Forelimb muscle (tissue), 1 donor: ENCODE results near the gene COMMD4. TPM values are rescaled to one million over a fixed set of nuclear protein-coding genes. Genes with fewer than 3 reads are reported as not detected.
"Not testable (repeated sequence)": the region's sequence is repeated elsewhere in the genome, so short reads cannot be mapped to it uniquely, and the experiment has no call there.

Experiments
- DNase-seq: peaks from one replicate; pipeline ENCODE4 v3.0.0-alpha.2; 2013; ENCODE audit warnings: low read depth
- polyA plus RNA-seq: library from polyadenylated mRNA; unstranded; fragments of 120-200 nt; gene quantifications from one replicate; pipeline ENCODE4 v1.2.1, GENCODE V29; 2013; ENCODE audit not compliant: insufficient read length

COMMD4 gene
- polyA plus RNA-seq, 1 donor, result 40.8 TPM

DNA sequence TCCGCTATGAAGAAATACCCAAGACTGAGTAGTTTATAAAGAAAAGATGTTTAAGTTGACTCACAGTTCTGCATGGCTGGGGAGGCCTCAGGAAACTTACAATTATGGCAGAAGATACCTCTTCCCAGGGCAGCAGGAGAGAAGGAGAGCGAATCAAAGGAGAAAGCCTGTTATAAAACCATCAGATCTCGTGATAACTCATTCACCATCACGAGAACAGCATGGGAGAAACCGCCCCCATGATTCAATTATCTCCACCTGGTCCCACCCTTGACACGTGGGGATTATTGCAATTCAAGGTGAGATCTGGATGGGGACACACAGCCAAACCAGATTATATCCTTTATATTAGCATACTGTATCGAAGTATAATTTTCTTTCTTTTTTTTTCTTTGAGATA, 3.8 kb upstream of the COMMD4 start:
- DNase-seq, result not testable (repeated sequence)

DNA sequence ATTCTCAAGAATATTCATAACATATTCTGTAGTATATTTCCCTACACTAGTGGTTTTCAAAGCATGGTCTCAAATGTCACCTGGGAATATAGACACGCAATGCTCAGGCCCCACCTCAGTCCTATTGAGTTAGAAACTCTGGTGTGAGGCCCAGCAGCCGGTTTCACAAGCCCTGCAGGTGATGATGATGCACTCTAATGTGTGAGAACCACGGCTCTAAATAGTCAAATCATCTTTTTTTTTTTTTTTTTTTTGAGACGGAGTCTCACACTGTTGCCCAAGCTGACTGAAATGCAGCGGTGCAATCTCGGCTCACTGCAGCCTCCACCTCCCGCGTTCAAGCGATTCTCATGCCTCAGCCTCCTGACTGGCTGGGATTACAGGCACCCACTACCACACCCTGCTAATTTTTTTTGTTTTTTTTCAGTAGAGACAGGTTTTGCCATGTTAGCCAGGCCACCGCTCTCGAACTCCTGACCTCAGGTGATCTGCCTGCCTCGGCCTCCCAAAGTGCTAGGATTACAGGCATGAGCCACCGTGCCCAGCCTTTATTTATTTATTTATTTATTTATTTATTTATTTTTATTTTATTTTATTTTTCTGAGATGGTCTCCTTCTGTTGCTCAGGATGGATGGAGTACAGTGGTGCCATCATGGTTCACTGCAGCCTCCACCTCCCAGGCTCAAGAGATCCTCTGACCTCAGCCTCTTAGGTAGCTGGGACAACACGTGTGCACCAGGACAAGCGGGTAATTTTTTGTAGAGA, 2.0 kb upstream of the COMMD4 start:
- not testable (repeated sequence) for DNase-seq

DNA sequence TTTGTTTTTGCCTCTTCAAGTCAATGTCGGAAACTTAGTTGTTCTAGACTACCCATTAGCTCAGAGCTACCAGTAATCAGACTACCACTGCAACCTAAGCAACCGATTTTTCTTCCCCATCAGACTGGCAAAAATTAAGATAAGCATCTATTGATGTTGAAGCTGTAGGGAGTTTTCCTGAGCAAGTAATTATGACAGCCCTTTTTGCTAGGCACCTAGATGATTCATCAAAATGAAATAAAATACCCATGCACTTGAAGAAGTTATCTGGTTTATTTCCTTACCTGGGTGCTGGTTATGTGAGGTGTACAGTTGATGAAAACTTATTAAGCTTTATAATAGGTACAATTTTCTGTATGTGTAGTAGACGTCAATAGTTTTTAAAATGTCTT, 554 bp upstream of the COMMD4 start:
- no peak for DNase-seq

DNA sequence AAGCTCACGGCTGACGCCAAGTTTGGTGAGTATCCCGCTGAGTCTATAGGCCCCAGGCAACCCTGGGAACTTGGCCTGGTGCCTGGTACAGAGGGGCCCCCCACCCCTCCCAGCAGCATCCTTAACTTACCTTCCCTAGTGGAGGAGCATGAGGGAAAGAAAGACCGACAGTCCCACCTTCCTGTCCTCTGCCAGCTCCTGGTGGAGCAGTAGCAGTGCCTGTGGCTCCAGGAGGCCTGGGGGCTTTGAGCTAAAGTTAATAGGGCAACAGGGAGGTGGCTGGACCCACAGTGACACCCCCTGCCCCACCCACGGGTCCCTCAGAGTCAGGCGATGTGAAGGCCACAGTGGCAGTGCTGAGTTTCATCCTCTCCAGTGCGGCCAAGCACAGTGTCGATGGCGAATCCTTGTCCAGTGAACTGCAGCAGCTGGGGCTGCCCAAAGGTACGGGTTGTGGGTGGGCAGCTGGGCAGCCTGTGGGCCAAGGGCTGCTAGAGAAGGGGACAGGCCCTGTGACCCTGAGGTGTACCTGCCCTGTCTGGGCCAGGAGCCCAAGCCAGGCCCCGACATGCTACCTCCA, 2.9 kb downstream of the COMMD4 start:
- DNase-seq, result no peak

DNA sequence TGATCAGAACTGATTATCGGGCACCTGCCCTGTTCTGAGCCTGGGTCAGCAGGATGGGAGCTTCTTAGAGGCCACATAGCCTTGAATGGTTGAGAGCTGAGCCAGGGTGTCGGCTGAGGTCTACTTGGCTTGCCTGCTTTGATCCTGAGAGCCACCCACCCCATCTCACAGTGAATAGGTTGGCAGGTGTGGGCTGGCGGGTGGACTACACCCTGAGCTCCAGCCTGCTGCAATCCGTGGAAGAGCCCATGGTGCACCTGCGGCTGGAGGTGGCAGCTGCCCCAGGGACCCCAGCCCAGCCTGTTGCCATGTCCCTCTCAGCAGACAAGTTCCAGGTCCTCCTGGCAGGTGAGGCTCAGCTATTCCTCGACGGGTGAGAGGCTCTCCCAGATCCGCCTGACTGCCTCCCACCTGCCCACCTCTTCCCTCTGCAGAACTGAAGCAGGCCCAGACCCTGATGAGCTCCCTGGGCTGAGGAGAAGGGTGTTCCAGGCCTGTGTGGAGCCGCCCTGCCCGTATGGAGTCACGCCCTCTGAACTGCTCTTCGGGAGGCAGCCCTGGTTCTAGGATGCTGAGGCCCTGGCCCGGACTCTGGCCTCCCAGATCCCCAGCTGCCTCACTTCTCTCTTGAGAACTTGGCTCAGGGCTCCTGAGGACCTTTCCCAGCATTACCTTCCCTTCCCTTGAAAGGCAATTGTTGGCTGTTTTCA, 3.8 kb downstream of the COMMD4 start:
- no peak for DNase-seq

DNA sequence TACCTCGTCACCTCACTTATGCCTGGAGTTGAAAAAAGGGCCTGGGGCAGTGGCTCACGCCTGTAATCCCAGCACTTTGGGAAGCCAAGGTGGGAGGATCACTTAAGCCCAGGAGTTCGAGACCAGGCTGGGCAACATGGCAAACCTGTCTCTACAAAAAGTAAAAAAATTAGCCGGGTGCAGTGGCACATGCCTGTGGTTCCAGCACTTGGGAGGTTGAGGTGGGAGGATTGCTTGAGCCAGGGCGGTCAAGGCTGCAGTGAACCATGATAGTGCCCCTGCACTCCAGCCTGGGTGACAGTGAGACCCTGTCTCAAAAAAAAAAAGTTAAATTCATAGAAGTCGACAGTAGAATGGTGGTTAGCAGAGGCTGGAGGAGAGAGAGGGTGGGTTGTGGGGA, 6.4 kb downstream of the COMMD4 start:
- no peak for DNase-seq

DNA sequence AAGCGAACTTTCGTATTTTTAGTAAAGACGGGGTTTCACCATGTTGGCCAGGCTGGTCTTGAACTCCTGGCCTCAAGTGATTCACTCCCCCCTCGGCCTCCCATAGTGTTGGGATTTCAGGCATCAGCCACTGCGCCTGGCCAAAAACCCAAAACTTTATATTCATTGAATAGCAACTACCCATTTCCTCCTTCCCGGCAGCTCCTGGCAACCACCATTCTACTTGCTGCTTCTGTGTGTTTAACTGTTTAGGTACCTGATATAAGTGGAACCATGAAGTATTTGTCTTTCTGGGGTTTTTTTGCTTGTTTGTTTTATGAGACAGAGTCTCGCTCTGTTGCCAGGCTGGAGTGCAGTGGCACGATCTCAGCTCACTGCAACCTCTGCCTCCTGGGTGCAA, 8.1 kb downstream of the COMMD4 start:
- not testable (repeated sequence) for DNase-seq

DNA sequence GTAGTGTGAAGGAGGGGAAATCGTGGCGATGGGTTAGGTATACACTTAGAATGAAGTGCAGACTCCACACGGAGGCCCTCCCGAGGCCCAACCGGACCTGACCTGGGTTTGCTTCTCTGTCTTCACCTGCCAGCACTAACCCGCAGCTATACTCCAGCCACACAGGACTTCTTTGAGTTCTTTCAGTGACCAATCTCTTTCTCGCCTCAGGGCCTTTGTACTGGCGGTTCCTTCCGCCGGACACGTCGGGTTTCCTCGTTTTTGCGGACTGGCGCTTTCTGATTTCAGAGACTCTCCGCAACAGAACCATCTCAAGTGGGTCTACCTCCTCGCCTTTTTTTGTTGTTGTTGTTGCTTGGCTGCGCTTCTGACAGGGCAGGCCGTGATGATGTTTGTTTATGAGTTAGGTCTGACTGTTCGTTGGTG, 10.9 kb downstream of the COMMD4 start, which contains the start of gene NEIL1:
Gene NEIL1, plus strand, starts transcription at position 244 of the 426 bp plus-strand sequence. CDS start 1,867 bp downstream, outside the sequence.
- no peak for DNase-seq

DNA sequence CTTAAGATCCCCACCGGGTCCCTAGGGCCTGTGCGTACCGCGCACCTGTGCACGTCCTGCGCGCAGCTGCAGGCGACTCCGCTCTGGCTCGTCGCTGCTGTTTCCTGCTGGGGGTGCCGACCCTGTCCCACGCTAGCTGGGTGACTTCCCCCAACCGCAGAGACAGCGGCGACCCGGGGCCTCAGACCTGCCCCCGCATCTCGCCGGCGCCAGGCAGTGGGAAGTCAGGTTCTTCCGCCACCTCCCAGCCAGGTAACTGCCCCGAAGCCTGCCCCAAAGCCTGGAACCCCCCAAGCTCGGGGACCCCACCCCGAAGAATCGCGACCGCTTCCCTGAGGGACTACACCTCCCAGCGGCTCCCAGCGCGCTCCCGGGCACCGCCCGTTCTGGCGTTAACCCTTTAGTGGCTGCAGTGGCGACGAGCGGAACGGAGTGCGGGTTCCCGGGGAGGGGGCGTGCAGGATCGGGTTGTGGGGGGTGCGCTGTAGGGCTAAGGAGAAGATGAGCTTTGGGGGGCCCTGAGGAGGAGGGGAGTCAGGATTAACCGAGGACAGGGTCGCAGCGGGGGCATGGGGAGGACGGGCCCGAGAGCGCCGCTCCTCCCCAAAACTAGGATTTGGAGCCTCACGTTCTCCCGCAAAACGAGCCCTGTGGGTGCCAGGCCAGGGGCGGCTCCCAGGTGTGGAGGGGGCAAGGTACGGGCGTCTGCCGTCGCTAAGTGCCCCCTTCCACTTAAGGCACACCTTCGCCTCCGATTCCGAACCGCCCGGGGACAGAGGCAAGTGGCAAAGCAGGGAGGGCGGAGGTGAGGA, 11.6 kb downstream of the COMMD4 start:
- no peak for DNase-seq

DNA sequence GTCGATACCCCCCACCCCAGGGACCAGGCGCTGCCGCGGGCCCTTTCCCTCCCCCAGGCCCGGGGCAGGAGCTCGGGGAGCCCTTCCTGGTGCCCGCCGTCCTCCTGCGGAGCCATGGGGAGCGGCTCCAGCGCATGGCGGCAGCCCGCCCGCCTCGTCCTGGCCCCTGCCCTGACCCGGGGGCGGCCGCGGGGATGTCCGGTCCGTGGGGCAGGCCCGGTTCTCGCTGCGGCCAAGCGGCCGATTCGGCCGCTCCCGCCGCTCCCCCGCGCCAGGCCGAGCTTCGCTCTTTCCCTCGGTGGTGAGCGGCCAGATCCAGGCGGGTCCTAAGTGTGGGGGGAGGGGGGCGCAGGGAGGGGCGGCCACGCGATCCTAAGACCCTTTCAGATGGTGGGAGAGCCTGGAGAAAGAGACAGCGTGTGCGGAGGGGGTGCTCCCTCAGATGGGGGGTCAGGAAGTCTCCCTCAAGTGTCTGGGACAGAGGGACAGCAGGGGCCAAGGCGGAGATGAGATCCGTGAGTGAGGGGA, 12.2 kb downstream of the COMMD4 start:
- no peak for DNase-seq

DNA sequence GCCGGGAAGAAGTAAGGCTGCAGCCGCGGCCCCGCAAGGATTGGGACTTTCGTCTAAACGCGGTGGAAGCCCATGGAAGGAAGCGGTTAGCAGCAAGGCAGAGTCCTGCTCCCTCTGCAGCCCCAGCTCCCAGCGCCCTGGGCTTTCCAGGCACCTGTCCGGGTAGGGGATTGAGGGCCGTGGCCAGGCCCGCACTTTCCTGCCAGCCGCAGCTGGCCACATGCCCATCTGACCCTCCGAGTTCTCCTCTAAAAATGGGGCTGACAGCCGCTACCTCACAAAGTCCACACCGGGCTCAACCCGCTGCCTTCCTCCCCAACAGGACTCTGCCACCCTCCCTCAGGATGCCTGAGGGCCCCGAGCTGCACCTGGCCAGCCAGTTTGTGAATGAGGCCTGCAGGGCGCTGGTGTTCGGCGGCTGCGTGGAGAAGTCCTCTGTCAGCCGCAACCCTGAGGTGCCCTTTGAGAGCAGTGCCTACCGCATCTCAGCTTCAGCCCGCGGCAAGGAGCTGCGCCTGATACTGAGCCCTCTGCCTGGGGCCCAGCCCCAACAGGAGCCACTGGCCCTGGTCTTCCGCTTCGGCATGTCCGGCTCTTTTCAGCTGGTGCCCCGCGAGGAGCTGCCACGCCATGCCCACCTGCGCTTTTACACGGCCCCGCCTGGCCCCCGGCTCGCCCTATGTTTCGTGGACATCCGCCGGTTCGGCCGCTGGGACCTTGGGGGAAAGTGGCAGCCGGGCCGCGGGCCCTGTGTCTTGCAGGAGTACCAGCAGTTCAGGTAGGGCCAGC, 12.9 kb downstream of the COMMD4 start:
- DNase-seq, result no peak

DNA sequence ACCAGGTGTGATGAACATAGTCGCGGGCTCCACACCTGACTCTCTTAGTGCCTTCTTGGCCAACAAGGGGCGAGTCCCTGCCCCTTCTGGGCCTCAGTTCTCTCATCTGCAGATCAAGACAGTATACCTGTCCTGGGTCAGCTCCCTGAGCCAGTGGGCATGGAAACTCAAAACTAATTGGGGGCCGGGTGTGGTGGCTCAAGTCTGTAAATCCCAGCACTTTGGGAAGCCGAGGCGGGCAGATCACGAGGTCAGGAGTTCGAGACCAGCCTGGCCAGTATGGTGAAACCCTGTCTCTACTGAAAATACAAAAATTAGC, 13.4 kb downstream of the COMMD4 start:
- DNase-seq, result not testable (repeated sequence)

DNA sequence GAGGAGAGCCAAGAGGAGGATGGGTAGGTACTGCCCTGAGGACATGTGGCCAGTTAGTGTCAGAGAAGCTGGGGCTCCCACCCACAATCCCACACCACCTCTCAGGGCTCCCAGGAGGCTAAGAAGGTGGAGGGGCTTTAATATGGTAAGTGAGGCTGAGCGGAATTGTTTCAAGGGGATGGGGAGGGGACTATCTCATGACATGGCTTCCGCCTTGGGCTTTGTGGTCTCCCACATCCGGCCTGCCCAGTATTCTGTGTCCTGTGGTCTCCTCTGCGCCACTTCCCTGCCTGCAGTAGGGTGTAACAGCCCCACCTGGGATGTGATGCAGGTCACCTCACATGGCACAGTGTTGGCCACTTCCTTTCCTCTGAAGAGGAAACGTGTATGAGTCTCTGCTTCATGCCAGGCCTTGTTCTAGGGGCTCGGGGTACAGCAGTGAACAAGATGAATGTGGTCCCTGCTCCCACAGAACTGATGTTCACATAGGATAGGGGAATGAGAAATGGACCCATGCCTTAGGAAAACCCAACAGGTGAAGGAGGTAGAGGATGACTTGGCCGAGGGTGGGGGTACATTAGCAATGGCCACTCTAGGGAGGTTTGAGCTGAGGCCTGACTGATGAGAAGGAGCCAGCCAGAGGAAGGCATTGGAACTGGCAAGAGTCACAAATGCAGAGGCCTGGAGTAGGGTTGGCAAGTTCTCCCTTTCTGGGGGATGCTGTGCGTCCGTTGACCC, 14.2 kb downstream of the COMMD4 start:
- DNase-seq, result no peak

DNA sequence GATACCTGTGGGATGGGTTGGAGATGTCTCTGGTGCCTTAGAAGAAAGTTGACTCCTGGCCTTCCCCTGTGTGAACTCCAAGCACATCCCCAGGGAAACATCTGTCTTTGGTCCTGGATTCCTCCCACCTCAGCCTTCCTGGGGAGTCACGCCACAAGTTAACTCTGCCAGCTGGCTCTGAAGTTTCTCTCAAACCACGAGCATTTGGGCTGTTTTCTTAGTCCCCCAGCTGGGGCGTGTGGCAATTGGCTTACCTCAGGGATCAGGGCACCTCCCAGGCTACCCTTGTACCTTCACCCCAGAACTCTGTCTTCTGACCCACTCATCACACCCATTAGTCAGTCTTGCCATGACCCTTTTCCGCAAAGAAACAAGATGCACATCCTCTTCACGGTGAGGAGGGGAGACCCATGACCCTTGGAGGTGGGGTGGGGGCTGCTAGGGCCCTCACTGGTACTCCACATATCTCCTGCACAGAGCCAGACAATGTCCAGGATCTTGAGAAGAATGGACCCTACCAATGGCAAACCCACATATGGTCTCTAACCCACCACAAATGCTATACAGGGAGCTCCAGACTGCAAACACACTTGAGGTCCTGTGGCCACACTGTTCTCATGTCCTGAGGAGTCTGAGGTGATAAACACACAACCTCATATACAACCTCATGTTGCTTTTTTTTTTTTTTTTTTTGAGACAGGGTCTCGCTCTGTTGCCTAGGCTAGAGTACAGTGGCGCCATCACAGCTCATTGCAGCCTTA, 14.9 kb downstream of the COMMD4 start:
- DNase-seq, result no peak

DNA sequence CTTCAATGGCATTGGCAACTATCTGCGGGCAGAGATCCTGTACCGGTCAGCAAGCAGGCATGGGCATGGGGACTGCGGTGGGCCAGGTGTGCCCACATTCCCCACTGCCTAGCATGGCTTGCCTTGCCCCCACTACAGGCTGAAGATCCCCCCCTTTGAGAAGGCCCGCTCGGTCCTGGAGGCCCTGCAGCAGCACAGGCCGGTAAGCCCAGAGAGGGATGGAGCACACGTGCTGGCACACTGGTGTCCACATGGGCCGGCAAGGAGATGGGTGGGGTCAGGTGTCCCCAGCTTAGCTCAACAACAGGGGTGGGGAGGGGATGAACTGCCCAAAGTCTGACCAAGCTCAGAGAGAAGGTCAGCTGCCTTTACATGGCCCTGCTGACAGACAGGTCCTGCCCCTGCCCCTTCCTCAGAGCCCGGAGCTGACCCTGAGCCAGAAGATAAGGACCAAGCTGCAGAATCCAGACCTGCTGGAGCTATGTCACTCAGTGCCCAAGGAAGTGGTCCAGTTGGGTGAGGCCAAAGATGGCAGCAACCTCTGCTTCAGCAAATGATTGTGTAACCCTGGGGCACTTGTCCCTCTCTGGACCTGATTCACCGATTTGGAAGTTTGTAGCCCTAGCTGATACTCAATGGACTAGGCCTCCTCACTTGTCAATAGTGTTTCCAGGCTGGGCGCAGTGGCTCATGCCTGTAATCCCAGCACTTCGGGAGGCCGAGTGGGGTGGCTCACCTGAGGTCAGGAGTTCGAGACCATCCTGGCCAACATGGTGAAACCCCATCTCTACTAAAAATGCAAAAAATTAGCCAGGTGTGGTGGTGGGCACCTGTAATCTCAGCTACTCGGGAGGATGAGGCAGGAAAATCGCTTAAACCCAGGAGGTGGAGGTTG, 16.6 kb downstream of the COMMD4 start:
- no peak for DNase-seq

DNA sequence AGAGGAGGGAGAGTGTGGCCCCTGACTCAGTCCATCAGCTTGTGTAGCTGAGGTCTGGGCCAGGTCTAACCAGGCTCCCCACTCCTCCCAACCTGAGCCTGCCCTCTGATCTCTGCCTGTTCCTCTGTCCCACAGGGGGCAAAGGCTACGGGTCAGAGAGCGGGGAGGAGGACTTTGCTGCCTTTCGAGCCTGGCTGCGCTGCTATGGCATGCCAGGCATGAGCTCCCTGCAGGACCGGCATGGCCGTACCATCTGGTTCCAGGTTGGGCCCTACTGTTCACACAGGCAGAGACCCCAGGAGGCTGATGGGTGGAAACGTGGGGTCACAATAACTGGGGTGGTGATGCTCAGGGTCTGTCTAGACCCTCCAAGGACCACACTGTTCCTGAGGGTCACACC, 17.7 kb downstream of the COMMD4 start:
- no peak for DNase-seq

DNA sequence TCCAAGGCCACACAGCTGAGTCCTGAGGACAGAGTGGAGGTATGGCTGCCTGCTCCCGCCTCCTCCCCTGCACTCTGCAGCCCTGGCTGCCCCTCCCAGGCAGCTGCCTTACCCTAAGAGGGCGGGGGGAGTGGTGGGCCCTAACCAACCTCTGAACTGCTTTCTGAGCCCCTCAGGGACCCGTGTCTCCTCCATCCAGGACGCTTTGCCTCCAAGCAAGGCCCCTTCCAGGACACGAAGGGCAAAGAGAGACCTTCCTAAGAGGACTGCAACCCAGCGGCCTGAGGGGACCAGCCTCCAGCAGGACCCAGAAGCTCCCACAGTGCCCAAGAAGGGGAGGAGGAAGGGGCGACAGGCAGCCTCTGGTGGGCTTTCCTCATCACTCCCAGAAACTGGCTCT, 18.6 kb downstream of the COMMD4 start:
- DNase-seq, result no peak

DNA sequence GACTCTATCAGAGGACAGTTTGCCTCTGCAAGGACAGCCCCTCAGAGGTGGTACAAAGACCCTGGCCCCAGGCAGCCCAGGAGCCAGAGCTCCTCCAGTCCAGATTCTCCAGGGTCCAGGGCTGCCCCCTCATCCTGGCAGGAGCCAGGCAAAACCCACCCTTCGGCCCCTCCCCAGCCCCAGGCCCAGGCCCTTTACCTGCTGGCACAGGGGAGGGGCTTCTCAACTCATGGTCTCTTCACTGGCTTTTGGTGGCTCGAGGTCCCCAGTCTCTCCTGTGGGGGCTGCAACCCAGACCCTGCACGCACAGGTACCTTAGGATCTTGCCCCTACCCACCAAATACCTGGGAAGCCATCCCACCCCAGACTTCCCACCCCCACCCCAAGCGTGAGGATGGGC, 19.5 kb downstream of the COMMD4 start:
- DNase-seq, result no peak

DNA sequence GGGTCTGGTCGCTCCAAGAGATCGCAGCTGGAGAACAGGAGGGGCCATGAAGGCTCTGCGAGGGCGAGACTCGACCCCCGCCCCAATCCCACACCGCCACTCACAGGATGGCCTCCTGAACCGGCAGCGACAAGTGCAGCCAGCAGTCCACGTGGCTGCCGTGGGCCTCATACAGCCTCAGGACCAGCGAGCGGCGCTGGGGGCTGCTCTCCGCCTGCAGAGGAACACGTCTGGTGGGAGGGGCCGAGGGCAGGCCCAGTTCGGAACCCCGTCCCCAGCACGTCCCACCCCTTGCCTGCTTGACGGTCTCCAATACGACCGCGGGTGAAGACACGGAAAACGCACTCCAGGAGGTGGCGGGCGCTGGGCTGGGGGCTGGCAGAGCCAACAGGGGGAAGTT, 20.1 kb downstream of the COMMD4 start:
- no peak for DNase-seq
